Activated gamma-delta T cell (primary cell): ENCODE data around the gene ARHGAP26.
"Not testable (repeated sequence)": the region's sequence is repeated elsewhere in the genome, so short reads cannot be mapped to it uniquely, and the experiment has no call there.

Source experiments
- DNase-seq: peaks from one replicate; lab custom pipeline; 2025; lab: John Stamatoyannopoulos, UW

Gene ARHGAP26

DNA sequence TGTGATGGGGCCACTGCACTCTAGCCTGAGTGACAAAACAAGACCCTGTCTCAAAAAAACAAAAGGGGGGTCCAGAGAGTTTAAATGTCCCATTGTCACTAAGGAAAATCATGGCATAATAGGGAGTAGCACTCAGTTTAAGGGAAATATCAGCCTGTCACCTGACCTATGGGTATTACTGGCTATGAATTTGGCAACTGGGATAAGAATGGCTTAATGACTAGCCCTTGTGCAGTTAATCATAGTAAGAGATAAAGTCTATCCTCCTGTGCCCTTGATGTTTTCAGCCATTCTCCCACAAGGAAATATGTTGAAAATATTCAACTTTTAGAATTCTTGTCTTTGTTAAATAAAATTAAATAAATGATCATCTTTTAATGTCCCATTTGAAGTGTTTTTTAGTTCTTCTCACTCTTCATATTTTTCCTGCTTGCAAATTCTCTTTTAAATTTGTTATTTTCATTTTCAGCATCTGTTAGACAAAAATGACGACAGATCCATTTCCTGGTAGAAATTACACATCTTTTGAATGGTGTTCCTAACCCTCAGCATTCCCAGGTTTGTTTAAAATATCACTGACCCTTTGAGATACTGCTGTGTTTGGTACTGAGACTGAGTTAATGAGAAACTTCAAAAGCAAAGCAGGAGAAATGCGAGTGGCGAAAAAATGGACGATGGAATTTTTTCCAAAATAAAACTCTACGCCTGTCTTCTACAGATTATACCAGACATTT is 191.4 kb downstream of the ARHGAP26 start:
- DNase-seq = no peak

GRCh38 chr5:142962174-142962533 is 192.0 kb downstream of the ARHGAP26 start:
- no peak for DNase-seq

DNA sequence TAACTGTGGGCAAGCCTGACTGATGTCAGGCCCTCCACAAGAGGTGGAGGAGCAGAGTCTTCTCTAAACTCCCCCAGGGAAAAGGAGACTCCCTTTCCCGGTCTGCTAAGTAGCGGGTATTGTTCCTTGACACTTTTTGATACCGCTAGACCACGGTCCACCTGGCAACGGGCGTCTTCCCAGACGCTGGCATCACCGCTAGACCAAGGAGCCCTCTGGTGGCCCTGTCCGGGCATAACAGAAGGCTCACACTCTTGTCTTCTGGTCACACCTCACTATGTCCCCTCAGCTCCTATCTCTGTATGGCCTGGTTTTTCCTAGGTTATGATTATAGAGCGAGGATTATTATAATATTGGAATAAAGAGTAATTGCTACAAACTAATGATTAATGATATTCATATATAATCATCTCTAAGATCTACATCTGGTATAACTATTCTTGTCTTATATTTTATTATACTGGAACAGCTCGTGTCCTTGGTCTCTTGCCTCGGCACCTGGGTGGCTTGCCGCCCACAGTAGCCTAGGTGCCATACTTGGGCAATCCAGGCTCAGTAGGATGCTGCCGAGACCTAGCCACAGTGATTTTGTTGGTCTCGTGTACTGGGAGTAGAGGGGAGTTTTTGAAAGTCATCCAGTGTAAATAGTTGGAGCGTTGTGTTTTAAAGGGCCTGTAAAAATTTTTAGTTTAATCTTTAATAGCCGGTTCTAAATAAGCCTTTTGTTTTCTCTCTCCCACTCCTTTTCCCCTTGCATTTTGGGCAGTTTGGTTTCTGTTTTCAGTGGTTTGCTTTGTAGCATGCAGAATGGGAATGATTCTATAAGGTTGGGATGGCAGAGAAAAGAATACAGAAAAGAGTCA is 195.3 kb downstream of the ARHGAP26 start:
- DNase-seq = not testable (repeated sequence)

GRCh38 chr5:142966121-142966420 is 195.9 kb downstream of the ARHGAP26 start:
- DNase-seq = no peak

- no peak for DNase-seq
These were observed 199.0 kb downstream of the ARHGAP26 start for GRCh38 chr5:142969186-142969585.

DNA sequence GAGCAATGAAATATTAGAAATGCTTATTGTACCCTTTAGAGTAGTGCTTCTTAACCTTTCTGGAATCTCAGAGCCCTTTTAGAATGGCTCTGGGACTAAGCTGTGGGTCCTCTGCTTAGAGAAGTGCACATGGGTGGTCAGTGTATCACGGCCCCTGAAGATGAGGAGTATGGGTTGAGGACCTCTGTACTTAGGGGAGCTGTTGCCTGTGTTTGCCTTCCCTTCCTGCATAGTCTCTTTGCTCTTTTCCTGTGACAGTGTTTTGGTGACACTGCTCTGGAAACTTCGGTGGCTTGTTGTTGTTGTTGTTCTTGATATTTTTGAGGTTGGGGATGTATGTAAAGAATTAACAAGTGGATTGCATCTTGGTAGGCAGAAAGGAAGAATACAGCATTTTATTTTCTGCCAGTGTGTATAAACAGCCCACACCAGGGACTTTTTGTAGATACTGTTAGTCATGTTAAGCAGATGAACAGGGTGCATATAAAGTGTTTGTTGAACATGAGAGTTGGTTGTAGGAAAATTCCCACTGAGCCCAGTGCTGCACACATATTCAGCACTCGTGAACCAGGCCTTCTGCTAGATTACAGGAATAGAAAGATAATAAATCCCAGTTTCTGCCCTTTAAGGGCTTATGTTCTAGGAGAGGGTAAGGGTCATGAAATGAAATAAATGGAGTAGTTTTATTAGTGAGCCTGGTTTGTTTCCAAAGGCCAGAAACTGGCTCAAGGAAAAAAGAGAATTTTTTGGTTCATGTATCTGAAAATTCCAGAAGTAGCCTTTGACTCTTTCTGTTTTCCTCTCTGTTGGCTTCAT is 199.7 kb downstream of the ARHGAP26 start:
- DNase-seq = no peak

- DNase-seq = no peak
These were observed 200.4 kb downstream of the ARHGAP26 start for GRCh38 chr5:142970440-142971030.

DNA sequence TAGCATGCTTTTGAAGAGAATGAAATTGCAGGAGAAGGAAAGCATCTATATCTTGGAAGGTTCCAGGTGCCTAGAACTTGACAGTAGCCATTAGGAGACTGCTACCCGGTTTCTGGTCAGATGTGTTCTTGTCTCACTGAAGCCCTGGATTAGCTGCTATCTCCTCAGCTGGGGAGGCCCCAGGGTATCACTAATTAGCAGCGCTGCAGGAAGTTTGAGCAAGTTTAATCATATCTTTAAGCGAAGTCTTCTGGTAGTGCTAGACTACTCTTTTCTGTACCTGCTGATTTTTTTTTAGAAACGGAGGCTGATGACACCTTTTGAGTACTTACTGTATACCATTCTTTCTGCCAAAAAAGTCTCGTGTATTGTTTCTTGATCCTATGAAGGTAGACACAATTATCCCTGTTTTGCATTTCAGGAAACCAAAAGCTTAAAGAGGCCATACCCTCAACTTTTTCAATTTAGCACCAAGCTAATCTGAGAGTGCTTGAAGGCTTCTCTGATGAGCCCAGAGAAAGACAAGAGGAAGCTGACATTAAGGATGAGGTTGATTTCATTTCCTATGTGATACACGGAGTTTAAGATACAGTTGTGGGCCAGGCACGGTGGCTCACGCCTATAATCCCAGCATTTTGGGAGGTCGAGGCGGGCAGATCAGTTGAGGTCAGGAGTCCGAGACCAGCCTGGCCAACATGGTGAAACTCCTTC is 201.3 kb downstream of the ARHGAP26 start:
- no peak for DNase-seq

GRCh38 chr5:142972064-142972570 is 201.9 kb downstream of the ARHGAP26 start:
- no peak for DNase-seq

DNA sequence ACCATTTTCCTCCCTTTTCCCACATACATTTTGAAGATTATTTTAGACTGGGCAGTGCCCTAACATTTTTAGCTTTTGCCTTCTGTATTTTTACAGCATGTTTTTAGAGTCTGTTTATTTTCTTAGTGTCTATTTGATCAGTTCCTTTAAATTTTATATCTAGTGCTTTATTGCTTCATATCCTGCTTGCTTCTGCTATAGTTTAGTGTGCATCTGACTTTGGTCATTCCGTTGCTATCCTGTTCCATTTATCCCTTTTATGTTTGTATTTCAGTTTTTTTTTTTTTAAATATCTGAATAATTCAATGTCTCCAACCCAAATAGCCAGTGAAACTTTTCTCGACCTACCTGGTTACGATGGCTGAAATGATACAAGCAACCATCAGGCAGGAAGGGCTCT is 203.8 kb downstream of the ARHGAP26 start:
- DNase-seq = no peak

DNA sequence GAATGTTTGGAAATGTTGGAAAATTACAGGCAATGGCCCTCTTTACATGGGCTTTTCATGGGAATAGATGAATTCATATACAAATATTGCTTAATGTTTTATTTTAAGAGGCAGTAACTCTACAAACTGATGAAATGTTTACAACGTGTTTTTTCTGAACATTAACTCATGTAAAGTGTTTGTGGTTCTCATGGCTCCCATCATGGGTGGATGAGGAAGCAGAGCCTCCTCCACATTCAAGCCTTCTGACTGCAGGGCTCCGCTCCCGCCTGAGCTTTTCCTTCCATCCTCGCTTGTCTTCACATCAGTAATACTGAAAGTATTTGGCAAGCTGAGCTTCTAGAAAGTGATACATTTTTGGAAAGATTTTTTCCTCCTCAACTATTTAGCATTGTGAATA is 204.2 kb downstream of the ARHGAP26 start:
- DNase-seq = no peak

GRCh38 chr5:142976861-142977260 is 206.7 kb downstream of the ARHGAP26 start:
- no peak for DNase-seq

DNA sequence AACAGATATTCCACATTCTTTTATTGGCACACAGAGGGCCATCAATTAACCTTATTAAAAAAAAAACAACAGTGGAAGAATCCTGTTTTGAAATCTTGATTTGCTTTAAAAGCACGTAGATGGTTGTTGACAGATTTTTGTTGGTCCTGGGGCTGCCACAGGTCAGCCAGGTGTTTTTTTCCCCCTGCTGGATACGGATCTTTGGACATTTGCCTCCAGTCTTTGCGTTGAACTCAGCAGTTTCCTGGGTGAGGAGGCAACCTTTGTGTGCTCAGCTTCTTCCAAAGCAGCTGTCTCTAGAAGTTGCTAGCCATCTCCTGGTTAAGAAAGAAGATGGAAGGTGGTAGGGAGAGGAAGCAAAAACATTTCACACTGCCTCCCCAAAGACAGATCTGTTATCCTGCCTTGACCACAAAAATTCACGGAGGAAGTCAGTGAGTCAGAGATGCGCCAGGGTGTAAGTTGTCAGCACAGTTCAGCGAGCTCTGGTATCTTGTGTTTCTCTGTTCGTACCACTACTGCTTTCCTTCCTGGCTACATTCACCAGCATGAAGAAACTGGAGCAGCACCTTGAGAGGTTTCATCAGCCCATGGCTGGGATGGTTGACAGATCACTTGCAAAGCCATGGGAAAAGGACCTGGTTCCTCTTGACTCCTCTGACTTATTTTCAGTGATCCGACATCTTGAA is 207.3 kb downstream of the ARHGAP26 start:
- DNase-seq = no peak

- DNase-seq = no peak
These were observed 208.1 kb downstream of the ARHGAP26 start for GRCh38 chr5:142978252-142978651.

DNA sequence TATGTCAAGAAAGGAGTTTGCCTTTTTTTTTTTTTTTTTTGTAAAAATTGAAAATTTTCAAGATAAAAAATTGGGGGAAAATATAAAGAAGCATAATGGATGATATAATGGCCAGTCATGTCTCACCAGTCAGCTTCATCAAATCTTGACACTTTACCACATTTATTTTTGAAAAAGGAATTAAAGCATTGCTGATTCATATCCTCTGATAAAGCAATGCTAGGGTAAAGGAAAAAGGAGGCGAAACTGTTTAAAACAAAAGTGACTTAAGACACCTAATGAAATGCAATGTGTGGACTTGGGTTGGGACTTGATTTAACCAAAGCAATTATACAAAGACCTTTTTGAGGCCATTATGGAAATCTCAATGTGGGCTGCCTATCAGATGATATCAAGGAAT is 208.5 kb downstream of the ARHGAP26 start:
- no peak for DNase-seq

GRCh38 chr5:142979636-142980035 is 209.5 kb downstream of the ARHGAP26 start:
- no peak for DNase-seq

DNA sequence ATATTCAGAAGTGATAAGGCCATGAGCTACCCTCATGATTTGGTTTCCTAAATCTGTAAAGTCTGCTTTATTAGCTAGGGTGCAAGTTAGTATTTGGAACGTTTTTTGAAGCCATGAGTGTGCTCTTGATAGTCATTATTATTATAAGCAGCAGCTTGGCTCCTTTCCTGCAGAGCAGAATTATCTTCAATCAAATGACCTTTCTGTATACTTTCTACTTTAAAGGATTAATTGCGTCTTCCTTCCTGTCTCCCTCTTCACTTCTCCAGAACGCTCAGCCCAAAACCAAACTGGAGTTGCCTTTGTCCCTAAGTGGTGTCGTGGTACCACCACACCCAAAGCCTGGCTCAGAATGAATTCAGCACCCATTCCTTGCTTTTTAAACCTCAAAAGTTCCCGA is 211.3 kb downstream of the ARHGAP26 start:
- no peak for DNase-seq

DNA sequence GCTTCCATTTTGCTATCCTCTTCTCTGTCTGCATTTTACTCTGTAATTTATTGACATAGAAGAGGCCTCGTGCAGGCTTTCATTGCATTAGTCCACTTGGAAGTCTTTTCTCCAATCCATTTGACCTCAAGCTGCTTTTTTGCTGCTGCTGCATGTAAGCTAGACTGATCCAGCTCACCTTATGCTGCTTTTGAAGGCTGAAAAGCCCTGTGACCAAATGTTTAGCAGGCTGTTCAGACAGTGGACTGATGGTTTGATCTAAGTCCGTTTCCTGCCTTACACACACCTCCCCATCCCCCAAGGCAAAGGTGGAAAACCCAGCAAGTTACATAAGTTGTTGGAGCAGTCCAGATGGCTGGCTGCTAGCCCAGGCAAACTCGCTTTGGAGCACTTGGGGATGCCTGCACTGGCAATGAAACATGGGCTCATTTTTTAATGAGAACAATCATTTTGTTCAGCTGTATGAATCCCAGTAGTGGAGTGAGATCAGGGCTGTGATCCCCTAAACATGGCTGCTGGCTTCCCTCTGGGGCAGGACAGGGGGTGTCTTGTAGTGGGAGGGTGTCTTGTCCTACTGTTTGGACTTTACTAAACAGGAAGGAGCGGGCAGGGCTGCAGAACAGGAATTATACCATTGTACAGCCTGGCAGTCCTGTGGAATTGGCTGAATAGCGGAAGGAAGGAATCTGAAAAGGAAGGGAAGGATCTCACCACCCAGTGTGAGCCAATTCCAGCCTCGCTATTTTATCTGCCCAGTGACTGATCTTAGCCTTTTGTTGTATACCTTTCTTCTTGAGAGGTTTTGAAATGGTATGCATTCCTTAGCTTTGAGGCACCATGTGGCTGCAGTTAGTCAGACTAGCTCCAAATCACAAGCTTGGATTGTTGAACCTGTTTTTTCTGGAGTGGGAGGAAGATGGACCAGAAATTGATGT is 212.0 kb downstream of the ARHGAP26 start:
- DNase-seq = no peak

- no peak for DNase-seq
These were observed 212.6 kb downstream of the ARHGAP26 start for GRCh38 chr5:142982821-142983200.

- no peak for DNase-seq
These were observed 213.8 kb downstream of the ARHGAP26 start for GRCh38 chr5:142984011-142984410.
